T-cell (primary cell): Measurements from ENCODE around the gene UBE2Q1. TPM values are rescaled to one million over a fixed set of nuclear protein-coding genes. Genes with fewer than 3 reads are reported as not detected.
A peak's percentile ranks its signal among the peaks of the same experiment; 100 is the strongest.

ENCODE experiments used
- ATAC-seq, 4 experiments: fragments of 200-7000 bp in 3 of 4; fragments of 150-1000 bp in 1 of 4; cut with Tn5 transposase; replicated peaks in 1 of 4; 1 replicate in 3 of 4; 2 replicates in 1 of 4; pipeline ENCODE4 v1.10.0; 2021; ENCODE audit warnings: moderate library complexity in 3 of 4, mild to moderate bottlenecking in 2 of 4, moderate number of reproducible peaks in 1 of 4
- CTCF ChIA-PET, 2 donors: fragments of 300-600 bp; sonication (Branson Sonifier 250); formaldehyde crosslinking; loops; one replicate each; lab custom pipeline; 2022; ENCODE audit warnings: antibody characterized with exemption in 2 of 2; lab: Charles Lee
- POLR2A ChIA-PET, 2 donors: fragments of 300-600 bp; sonication (Branson Sonifier 250); formaldehyde crosslinking; loops; one replicate each; lab custom pipeline; 2022; ENCODE audit warnings: antibody characterized with exemption in 2 of 2; lab: Charles Lee
- DNase-seq, 35 experiments: peaks; one replicate each; pipeline versions ENCODE4 v3.0.0 to v3.0.0-alpha.2; 2013 to 2023
- H3K27ac ChIP-seq: one replicate; pipeline ENCODE4 v1.5.1; 2013; ENCODE audit warnings: low read length
- H3K27me3 ChIP-seq, 2 experiments: replicated peaks in 1 of 2; 1 replicate in 1 of 2; 2 replicates in 1 of 2; pipeline versions ENCODE4 v1.6.1 to v1.7.0; 2013; ENCODE audit warnings: low read length in 1 of 2, mixed read lengths in 1 of 2; ENCODE audit not compliant: control insufficient read depth in 2 of 2, insufficient read depth in 2 of 2; ENCODE audit errors: extremely low read depth in 1 of 2
- H3K36me3 ChIP-seq, 2 donors: 1 replicate in 1 of 2; 2 replicates in 1 of 2; pipeline versions ENCODE4 v1.6.1 to v1.7.0; 2013; ENCODE audit warnings: low read length in 1 of 2; ENCODE audit not compliant: control insufficient read depth in 2 of 2, insufficient read depth in 1 of 2; ENCODE audit errors: extremely low read depth in 1 of 2
- H3K4me1 ChIP-seq, 2 experiments: 1 replicate in 1 of 2; 2 replicates in 1 of 2; pipeline versions ENCODE4 v1.6.1 to v1.7.0; 2013; ENCODE audit warnings: low read length in 2 of 2, mixed read lengths in 1 of 2; ENCODE audit not compliant: insufficient read depth in 2 of 2, control insufficient read depth in 1 of 2; ENCODE audit errors: extremely low read depth in 1 of 2
- H3K4me3 ChIP-seq, 2 donors: 1 replicate in 1 of 2; 2 replicates in 1 of 2; pipeline versions ENCODE4 v1.5.1 to v1.7.0; 2013; ENCODE audit warnings: mild to moderate bottlenecking in 2 of 2, low read length in 1 of 2, moderate library complexity in 1 of 2; ENCODE audit not compliant: control insufficient read depth in 1 of 2; ENCODE audit errors: extremely low read depth in 1 of 2
- H3K9me3 ChIP-seq: 2 replicates; pipeline ENCODE4 v1.7.0; 2013
- H3K27ac Mint-ChIP-seq, 2 donors: one replicate each; pipeline ENCODE4 v1.8.0; 2020 to 2021; ENCODE audit warnings: mild to moderate bottlenecking in 2 of 2, mixed read lengths in 2 of 2
- H3K27me3 Mint-ChIP-seq, 2 donors: one replicate each; pipeline ENCODE4 v1.8.0; 2021 to 2022; ENCODE audit warnings: mixed read lengths in 2 of 2
- H3K36me3 Mint-ChIP-seq: one replicate; pipeline ENCODE4 v1.8.0; 2021; ENCODE audit warnings: mixed read lengths
- H3K4me1 Mint-ChIP-seq, 3 donors: one replicate each; pipeline ENCODE4 v1.8.0; 2020 to 2022; ENCODE audit warnings: mixed read lengths in 3 of 3, mild to moderate bottlenecking in 1 of 3
- H3K4me3 Mint-ChIP-seq, 3 donors: one replicate each; pipeline ENCODE4 v1.8.0; 2020 to 2022; ENCODE audit warnings: mild to moderate bottlenecking in 3 of 3, mixed read lengths in 3 of 3, moderate library complexity in 3 of 3
- H3K9me3 Mint-ChIP-seq, 3 donors: one replicate each; pipeline ENCODE4 v1.8.0; 2020 to 2022; ENCODE audit warnings: mixed read lengths in 3 of 3
- WGBS: methylation state at CpG from one replicate; pipeline ENCODE4 v1.1.5; 2013; ENCODE audit warnings: missing lambda C conversion rate; ENCODE audit not compliant: insufficient coverage; 5-methylcytosine and 5-hydroxymethylcytosine counted together
- total RNA-seq, 35 experiments: library from RNA in 6 of 35; stranded (reverse) in 6 of 35; fragments of 120-200 nt in 1 of 35; gene quantifications; one replicate each; pipeline versions ENCODE4 v1.2.1 to v1.2.4 and lab custom pipeline; 2013 to 2026

Gene UBE2Q1
- total RNA-seq, 5 donors from 2014 or later (not counting 1 experiment from before 2014, with no cell fraction given), result 64.0 to 111 (median 90.0) TPM

DNA sequence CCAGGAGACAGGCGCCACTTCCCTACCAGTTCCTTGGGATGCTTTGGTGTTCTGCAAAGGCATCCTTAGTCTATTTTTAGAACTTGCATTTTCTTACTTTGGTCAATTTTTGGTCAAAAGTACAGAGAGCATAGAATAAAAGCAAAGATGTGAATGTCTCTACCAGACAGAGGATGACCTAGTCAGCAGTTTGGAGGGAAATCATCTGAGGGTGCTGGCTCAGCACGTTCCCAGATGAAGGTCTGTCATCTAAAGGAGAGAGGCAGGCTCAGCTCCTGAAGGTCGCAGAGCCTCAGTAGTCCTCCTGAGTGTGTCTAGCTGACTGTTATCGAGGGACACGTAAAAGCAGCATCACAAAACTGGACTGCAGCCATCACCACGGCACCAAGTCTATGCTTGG is 24.4 kb upstream of the UBE2Q1 start:
- Histone ChIP-seq H3K4me1 (no peaks in the 10 kb centered on the region), H3K27me3 (no peaks in the 10 kb centered on the region), H3K4me3 (no peak overlapping the region), H3K9me3 (no peaks in the 10 kb centered on the region), H3K27ac (no peak overlapping the region), H3K36me3 (peaks cover 34 to 88% of the 10 kb centered on the region in 2 donors)
- no peaks in the 10 kb centered on the region for H3K27me3 Mint-ChIP-seq
- DNase-seq (no peak), ATAC-seq (no peak)
- H3K9me3 Mint-ChIP-seq, result no peaks in the 10 kb centered on the region
- H3K4me3 Mint-ChIP-seq, result no peak overlapping the region
- POLR2A ChIA-PET, result no interaction called here
- H3K27ac Mint-ChIP-seq, result no peak overlapping the region
- CTCF ChIA-PET, result no interaction called here
- 93% methylated on average over 5 of the region's 6 CpGs for WGBS
- H3K36me3 Mint-ChIP-seq, result peaks cover 71% of the 10 kb centered on the region
- H3K4me1 Mint-ChIP-seq, result no peaks in the 10 kb centered on the region

DNA sequence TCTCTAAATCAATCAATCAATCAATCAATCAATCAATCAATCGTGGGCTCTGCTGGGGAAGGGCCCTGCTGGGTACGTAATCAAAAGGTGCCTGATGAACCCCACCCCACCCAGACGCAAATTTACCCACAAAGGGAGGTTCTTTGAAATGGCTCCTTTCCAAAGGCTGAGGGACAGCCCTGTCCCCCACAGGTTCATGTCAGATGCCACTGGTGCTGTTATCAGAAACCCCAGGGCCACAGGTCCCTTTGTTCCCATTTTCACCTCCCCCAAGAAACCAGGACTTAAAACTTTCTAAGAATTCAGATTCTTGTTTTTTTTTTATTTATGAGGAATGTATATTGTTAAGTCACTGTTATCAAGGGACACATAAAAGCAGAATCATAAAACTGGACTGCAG is 23.3 kb upstream of the UBE2Q1 start:
- no peaks in the 10 kb centered on the region for H3K27me3 ChIP-seq
- H3K4me1 ChIP-seq, result no peaks in the 10 kb centered on the region
- Mint-ChIP-seq H3K4me1 (no peaks in the 10 kb centered on the region), H3K4me3 (no peak overlapping the region), H3K27ac (no peak overlapping the region), H3K36me3 (peaks cover 59% of the 10 kb centered on the region), H3K9me3 (no peaks in the 10 kb centered on the region), H3K27me3 (no peaks in the 10 kb centered on the region)
- H3K9me3 ChIP-seq, result no peaks in the 10 kb centered on the region
- peaks cover 28 to 77% of the 10 kb centered on the region in 2 donors for H3K36me3 ChIP-seq
- no peak for DNase-seq
- no peak for ATAC-seq
- ChIA-PET POLR2A (no interaction called here), CTCF (interaction anchor here in 1 of 2 donors (0.5 kb wide), 1 partner anchor 9 kb away, joined by 5 read pairs; no protein-coding TSS in a partner anchor)
- WGBS, result no CpG with 5 or more reads among the region's 3 CpGs
- H3K4me3 ChIP-seq, result no peak overlapping the region
- H3K27ac ChIP-seq, result no peak overlapping the region

DNA sequence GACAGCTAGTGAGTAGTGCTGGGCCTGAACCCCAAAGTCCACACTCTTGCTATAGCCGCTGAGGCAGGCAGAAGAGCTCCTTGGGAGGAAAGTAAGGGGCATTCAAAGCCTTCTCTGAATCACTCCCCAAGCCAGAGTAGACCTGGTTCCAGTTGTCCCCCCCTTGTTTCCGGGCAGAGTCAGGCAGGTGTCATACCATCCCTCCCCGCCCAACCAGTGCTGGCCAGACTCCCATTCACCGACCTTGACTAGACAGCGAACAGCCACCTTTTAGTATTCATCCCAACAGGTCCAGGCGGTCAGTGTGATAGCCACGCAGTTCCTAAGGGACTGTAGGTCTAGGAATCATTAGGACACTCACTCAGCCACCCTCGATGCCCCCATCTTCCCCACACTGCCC is 20.9 kb upstream of the UBE2Q1 start:
- no peaks in the 10 kb centered on the region for H3K27me3 Mint-ChIP-seq
- WGBS, result 96% methylated on average over 7 of the region's 8 CpGs
- H3K4me3 Mint-ChIP-seq, result no peak overlapping the region
- H3K4me1 ChIP-seq, result no peaks in the 10 kb centered on the region
- ChIA-PET POLR2A (no interaction called here), CTCF (no interaction called here)
- no peak for DNase-seq
- H3K4me3 ChIP-seq, result no peak overlapping the region
- H3K27me3 ChIP-seq, result no peaks in the 10 kb centered on the region
- H3K9me3 ChIP-seq, result no peaks in the 10 kb centered on the region
- H3K27ac Mint-ChIP-seq, result no peak overlapping the region
- no peak for ATAC-seq
- H3K36me3 ChIP-seq, result peaks cover 20 to 53% of the 10 kb centered on the region in 2 donors
- no peaks in the 10 kb centered on the region for H3K9me3 Mint-ChIP-seq
- H3K36me3 Mint-ChIP-seq, result peaks cover 38% of the 10 kb centered on the region
- no peaks in the 10 kb centered on the region for H3K4me1 Mint-ChIP-seq
- no peak overlapping the region for H3K27ac ChIP-seq

GRCh38 chr1:154578058-154578418 is 19.6 kb upstream of the UBE2Q1 start:
- Histone ChIP-seq H3K4me1 (no peaks in the 10 kb centered on the region), H3K36me3 (peaks cover 11 to 40% of the 10 kb centered on the region in 2 donors), H3K9me3 (no peaks in the 10 kb centered on the region), H3K27ac (no peak overlapping the region), H3K27me3 (no peaks in the 10 kb centered on the region), H3K4me3 (no peak overlapping the region)
- whole genome bisulfite sequencing, result 92% methylated on average over 3 of the region's 6 CpGs
- DNase-seq, result no peak
- ChIA-PET POLR2A (no interaction called here), CTCF (no interaction called here)
- no peak overlapping the region for H3K4me3 Mint-ChIP-seq
- peaks cover 26% of the 10 kb centered on the region for H3K36me3 Mint-ChIP-seq
- H3K9me3 Mint-ChIP-seq, result no peaks in the 10 kb centered on the region
- H3K4me1 Mint-ChIP-seq, result no peaks in the 10 kb centered on the region
- ATAC-seq, result no peak
- no peak overlapping the region for H3K27ac Mint-ChIP-seq
- no peaks in the 10 kb centered on the region for H3K27me3 Mint-ChIP-seq

DNA sequence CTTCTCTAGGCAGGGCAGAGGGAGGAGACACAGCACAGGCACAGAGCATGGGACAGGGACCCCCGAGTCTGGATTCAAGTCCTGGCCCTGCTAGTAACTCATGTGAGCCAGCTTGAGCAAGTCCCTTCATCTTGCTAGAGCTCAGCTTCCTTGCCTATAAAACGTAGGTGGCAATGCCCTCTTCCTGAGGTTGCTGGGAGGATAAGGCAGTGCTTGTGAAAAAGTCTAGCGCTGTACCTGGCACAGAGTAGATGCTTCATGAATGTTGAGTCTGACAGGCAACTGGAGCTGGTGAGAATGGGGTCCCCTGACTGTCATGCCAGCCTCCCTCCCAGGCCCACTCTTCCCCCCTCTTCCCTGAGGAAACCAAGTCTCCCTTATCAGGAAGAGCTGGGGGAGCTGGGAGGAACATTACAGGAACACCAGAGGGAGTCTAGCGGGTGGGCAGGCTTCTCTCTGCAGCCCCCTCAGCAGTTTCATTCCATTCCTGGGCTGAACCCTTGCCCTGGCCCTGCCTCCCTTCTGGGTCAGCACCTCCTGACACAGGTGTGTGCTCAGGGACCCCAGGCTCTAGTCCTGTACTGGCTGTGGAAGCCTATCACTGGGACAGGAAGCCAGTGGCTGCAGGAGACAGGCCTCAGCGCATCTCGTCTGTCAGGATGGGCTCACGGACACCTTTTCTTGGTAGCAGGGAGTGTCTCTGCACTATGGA is 19.0 kb upstream of the UBE2Q1 start:
- no peaks in the 10 kb centered on the region for H3K27me3 Mint-ChIP-seq
- Histone ChIP-seq H3K36me3 (peaks cover 6 to 34% of the 10 kb centered on the region in 2 donors), H3K9me3 (no peaks in the 10 kb centered on the region), H3K27ac (no peak overlapping the region), H3K27me3 (peaks cover 0 to 5% of the 10 kb centered on the region in 2 experiments), H3K4me1 (no peaks in the 10 kb centered on the region), H3K4me3 (no peak overlapping the region)
- CTCF ChIA-PET, result no interaction called here
- POLR2A ChIA-PET, result no interaction called here
- 71% methylated on average over 6 of the region's 7 CpGs for WGBS
- H3K27ac Mint-ChIP-seq, result no peak overlapping the region
- no peaks in the 10 kb centered on the region for H3K4me1 Mint-ChIP-seq
- no peaks in the 10 kb centered on the region for H3K9me3 Mint-ChIP-seq
- peak in 1 of 4 experiments; percentile 8 for ATAC-seq
- no peak overlapping the region for H3K4me3 Mint-ChIP-seq
- H3K36me3 Mint-ChIP-seq, result peaks cover 23% of the 10 kb centered on the region
- DNase-seq, result no peak

- peaks cover 0 to 16% of the 10 kb centered on the region in 2 experiments for H3K27me3 ChIP-seq
- DNase-seq (no peak), ATAC-seq (no peak)
- ChIA-PET POLR2A (no interaction called here), CTCF (interaction anchor here in 1 of 2 donors (0.5 kb wide), 1 partner anchor 50 kb away, joined by 5 read pairs; no protein-coding TSS in a partner anchor)
- no peaks in the 10 kb centered on the region for H3K9me3 ChIP-seq
- no peak overlapping the region for H3K4me3 ChIP-seq
- Mint-ChIP-seq H3K4me1 (no peaks in the 10 kb centered on the region), H3K27me3 (peaks cover under 1 to 3% of the 10 kb centered on the region in 2 donors), H3K4me3 (no peak overlapping the region), H3K27ac (peak overlapping the region in 1 of 2 donors; percentile 36), H3K36me3 (peaks cover 18% of the 10 kb centered on the region), H3K9me3 (no peaks in the 10 kb centered on the region)
- peaks cover 2 to 21% of the 10 kb centered on the region in 2 donors for H3K36me3 ChIP-seq
- 96% methylated on average over 4 of the region's 8 CpGs for WGBS
- no peaks in the 10 kb centered on the region for H3K4me1 ChIP-seq
- H3K27ac ChIP-seq, result no peak overlapping the region
Measured at GRCh38 chr1:154575951-154576566, 17.6 kb upstream of the UBE2Q1 start.
